ENCODE results near the gene TCF7L1. TPM values are rescaled to one million over a fixed set of nuclear protein-coding genes. Genes with fewer than 3 reads are reported as not detected.
A peak's percentile ranks its signal among the peaks of the same experiment; 100 is the strongest.

The TCF7L1 gene
- total RNA-seq, 2 donors from 2014 or later: 71.9 to 73.3 TPM

DNA sequence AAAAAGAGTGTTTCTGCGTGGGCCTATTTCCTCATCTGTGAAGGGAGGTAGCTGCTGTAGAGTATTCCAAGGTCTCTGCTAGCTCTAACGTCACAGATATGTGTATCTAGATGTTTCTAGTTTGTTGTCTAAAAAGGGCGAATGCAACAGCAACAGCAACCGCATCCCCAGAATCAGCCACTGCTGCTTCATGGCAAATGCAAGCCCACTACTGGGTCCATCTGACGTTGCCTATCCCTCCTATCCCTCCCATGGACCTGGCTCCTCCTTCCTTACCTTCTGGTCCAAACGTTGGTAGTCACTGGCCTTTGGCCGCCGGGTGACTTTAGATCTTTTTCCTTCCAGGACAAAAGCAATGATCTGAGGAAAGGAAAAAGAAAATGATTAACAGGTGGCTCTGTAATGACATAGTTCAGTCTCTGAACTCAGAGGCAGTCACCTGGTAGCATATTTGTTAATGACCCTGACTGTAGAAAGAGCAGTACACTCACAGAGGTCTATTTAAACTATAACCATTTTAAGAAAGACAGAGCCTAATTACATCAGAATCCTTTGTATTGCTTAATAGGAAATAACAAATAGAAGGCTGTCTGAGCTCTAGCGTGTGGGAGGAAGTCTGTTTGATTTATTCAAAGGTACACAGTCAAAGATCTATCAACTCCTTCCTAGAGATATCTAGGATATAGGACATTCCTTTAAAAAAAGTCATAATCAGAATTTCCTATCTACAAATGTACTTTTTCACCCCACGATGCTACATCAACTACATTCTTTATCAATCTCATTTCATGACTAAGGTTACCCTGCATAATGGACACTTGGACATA, 191.7 kb downstream of the TCF7L1 start:
- H3K4me1 Mint-ChIP-seq: peaks cover 30% of the 10 kb centered on the region
- peaks cover 62% of the 10 kb centered on the region for H3K36me3 Mint-ChIP-seq (ENCODE audit: low read depth)
- 88 to 90% methylated on average over 6 to 10 of the region's 10 CpGs for WGBS, 2 experiments (ENCODE audit: insufficient coverage in 1 of 2, insufficient read length in 1 of 2)

GRCh38 chr2:85325466-85325811, 192.2 kb downstream of the TCF7L1 start:
- no peaks in the 10 kb centered on the region for H3K27me3 ChIP-seq (ENCODE audit: control insufficient read depth, insufficient read depth, low read length, poor library complexity, severe bottlenecking)
- peaks cover 56% of the 10 kb centered on the region for H3K36me3 Mint-ChIP-seq (ENCODE audit: low read depth)

More for the DNA sequence above, 191.7 kb downstream of the TCF7L1 start:
- Histone ChIP-seq H3K36me3 (ENCODE audit: control insufficient read depth, insufficient read depth, low read length) (peaks cover 58% of the 10 kb centered on the region), H3K27me3 (ENCODE audit: control insufficient read depth, insufficient read depth, low read length, poor library complexity, severe bottlenecking) (no peaks in the 10 kb centered on the region), H3K4me3 (ENCODE audit: low read length) (peak overlapping the region; percentile 95), H3K9ac (ENCODE audit: extremely low read depth, low read length, poor library complexity, severe bottlenecking) (no peak overlapping the region), H3K4me1 (ENCODE audit: control insufficient read depth, insufficient read depth, low read length) (no peaks in the 10 kb centered on the region), H3K9me3 (ENCODE audit: control insufficient read depth, low read length) (no peaks in the 10 kb centered on the region), H3K27ac (ENCODE audit: low read depth, low read length) (no peak overlapping the region)
- H3K27me3 Mint-ChIP-seq (ENCODE audit: insufficient read depth): no peaks in the 10 kb centered on the region
- TF ChIP-seq, protein P1, sequence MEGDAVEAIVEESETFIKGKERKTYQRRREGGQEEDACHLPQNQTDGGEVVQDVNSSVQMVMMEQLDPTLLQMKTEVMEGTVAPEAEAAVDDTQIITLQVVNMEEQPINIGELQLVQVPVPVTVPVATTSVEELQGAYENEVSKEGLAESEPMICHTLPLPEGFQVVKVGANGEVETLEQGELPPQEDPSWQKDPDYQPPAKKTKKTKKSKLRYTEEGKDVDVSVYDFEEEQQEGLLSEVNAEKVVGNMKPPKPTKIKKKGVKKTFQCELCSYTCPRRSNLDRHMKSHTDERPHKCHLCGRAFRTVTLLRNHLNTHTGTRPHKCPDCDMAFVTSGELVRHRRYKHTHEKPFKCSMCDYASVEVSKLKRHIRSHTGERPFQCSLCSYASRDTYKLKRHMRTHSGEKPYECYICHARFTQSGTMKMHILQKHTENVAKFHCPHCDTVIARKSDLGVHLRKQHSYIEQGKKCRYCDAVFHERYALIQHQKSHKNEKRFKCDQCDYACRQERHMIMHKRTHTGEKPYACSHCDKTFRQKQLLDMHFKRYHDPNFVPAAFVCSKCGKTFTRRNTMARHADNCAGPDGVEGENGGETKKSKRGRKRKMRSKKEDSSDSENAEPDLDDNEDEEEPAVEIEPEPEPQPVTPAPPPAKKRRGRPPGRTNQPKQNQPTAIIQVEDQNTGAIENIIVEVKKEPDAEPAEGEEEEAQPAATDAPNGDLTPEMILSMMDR (conservative IDR thresholded peaks at IDR 0.05): no peak
- no peak for DNase-seq
- peak overlapping the region; percentile 73 for H3K4me3 Mint-ChIP-seq
- no peaks in the 10 kb centered on the region for H3K9me3 Mint-ChIP-seq
- no peak overlapping the region for H3K27ac Mint-ChIP-seq

GRCh38 chr2:85326406-85327159, 193.4 kb downstream of the TCF7L1 start:
- TF ChIP-seq, protein P1 (conservative IDR thresholded peaks at IDR 0.05): no peak
- no peaks in the 10 kb centered on the region for H3K4me1 ChIP-seq (ENCODE audit: control insufficient read depth, insufficient read depth, low read length)
- Mint-ChIP-seq H3K27ac (no peak overlapping the region), H3K27me3 (ENCODE audit: insufficient read depth) (peaks cover 3% of the 10 kb centered on the region), H3K4me1 (peaks cover 30% of the 10 kb centered on the region), H3K4me3 (peak overlapping the region; percentile 73), H3K9me3 (no peaks in the 10 kb centered on the region), H3K36me3 (ENCODE audit: low read depth) (peaks cover 45% of the 10 kb centered on the region)
- no peaks in the 10 kb centered on the region for H3K27me3 ChIP-seq (ENCODE audit: control insufficient read depth, insufficient read depth, low read length, poor library complexity, severe bottlenecking)
- no peaks in the 10 kb centered on the region for H3K9me3 ChIP-seq (ENCODE audit: control insufficient read depth, low read length)
- H3K36me3 ChIP-seq (ENCODE audit: control insufficient read depth, insufficient read depth, low read length): peaks cover 41% of the 10 kb centered on the region
- WGBS, 2 experiments (ENCODE audit: insufficient coverage in 1 of 2, insufficient read length in 1 of 2): 28 to 42% methylated on average over 21 to 32 of the region's 32 CpGs
- peak overlapping the region; percentile 91 for H3K9ac ChIP-seq (ENCODE audit: extremely low read depth, low read length, poor library complexity, severe bottlenecking)
- no peak for DNase-seq
- H3K4me3 ChIP-seq (ENCODE audit: low read length): peak overlapping the region; percentile 95
- no peak overlapping the region for H3K27ac ChIP-seq (ENCODE audit: low read depth, low read length)

More at GRCh38 chr2:85325466-85325811, 192.2 kb downstream of the TCF7L1 start:
- Histone ChIP-seq H3K4me1 (ENCODE audit: control insufficient read depth, insufficient read depth, low read length) (no peaks in the 10 kb centered on the region), H3K27ac (ENCODE audit: low read depth, low read length) (no peak overlapping the region), H3K9ac (ENCODE audit: extremely low read depth, low read length, poor library complexity, severe bottlenecking) (no peak overlapping the region), H3K4me3 (ENCODE audit: low read length) (peak overlapping the region; percentile 95), H3K36me3 (ENCODE audit: control insufficient read depth, insufficient read depth, low read length) (peaks cover 52% of the 10 kb centered on the region), H3K9me3 (ENCODE audit: control insufficient read depth, low read length) (no peaks in the 10 kb centered on the region)
- 86 to 88% methylated on average over 6 to 9 of the region's 9 CpGs for WGBS, 2 experiments (ENCODE audit: insufficient coverage in 1 of 2, insufficient read length in 1 of 2)
- no peaks in the 10 kb centered on the region for H3K27me3 Mint-ChIP-seq (ENCODE audit: insufficient read depth)
- DNase-seq: no peak
- peaks cover 30% of the 10 kb centered on the region for H3K4me1 Mint-ChIP-seq
- no peaks in the 10 kb centered on the region for H3K9me3 Mint-ChIP-seq
- H3K27ac Mint-ChIP-seq: no peak overlapping the region
- H3K4me3 Mint-ChIP-seq: peak overlapping the region; percentile 73
- TF ChIP-seq, protein P1 (conservative IDR thresholded peaks at IDR 0.05): no peak

Data from endodermal cell (in vitro differentiated cells).